ENCODE results near the gene CELF2. TPM values are rescaled to one million over a fixed set of nuclear protein-coding genes. Genes with fewer than 3 reads are reported as not detected.
"Not testable (repeated sequence)": the region's sequence is repeated elsewhere in the genome, so short reads cannot be mapped to it uniquely, and the experiment has no call there.

Gene CELF2
- total RNA-seq, 1 experiment from 2014 or later: 0.77 TPM

GRCh38 chr10:11170993-11171851 is 153.6 kb downstream of the CELF2 start:
- no peak for DNase-seq (ENCODE audit: low spot score)

- DNase-seq (ENCODE audit: low spot score): no peak
These were observed 155.4 kb downstream of the CELF2 start for GRCh38 chr10:11173042-11173441.

DNA sequence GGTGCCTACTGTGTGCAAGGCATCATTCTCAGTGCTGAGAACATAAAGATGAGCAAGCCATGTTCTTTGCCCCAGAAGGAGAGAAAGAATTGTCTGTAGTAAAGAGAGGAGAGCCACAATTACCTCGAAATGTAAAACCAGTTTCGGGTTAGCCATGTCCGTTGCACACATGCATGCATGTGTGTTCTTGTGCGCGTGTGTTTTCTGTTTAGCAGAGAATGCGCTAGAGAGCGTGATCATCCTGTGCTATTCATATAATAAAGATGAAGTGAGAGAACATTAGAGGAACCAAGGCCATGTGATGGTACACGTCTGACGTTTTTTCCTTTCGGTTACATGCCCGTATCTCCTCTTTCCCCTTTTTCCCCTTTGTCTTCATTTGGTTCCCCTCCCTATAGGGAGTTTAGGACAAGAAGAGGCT is 158.2 kb downstream of the CELF2 start:
- no peak for DNase-seq (ENCODE audit: low spot score)

DNA sequence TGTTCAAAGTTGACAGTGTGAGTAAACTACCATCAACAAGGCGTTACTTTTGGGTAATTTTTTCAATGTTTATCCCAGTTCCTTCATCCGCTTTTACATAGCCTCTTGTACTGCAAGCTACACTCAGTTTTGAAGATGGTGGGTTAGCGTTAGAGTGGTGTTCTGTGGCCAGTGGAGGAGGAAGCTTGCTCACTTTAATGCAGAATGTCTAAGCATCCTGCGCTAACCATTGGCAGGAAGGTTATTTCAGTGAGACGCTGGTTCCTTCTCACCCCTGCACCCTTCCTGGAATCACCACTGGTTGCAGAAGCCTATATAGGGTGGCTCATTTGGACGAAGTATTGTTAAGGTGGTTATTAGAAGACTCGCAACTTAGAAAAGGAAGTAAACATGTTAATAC is 159.1 kb downstream of the CELF2 start:
- DNase-seq (ENCODE audit: low spot score): no peak

- no peak for DNase-seq (ENCODE audit: low spot score)
These were observed 159.7 kb downstream of the CELF2 start for GRCh38 chr10:11177381-11177780.

DNA sequence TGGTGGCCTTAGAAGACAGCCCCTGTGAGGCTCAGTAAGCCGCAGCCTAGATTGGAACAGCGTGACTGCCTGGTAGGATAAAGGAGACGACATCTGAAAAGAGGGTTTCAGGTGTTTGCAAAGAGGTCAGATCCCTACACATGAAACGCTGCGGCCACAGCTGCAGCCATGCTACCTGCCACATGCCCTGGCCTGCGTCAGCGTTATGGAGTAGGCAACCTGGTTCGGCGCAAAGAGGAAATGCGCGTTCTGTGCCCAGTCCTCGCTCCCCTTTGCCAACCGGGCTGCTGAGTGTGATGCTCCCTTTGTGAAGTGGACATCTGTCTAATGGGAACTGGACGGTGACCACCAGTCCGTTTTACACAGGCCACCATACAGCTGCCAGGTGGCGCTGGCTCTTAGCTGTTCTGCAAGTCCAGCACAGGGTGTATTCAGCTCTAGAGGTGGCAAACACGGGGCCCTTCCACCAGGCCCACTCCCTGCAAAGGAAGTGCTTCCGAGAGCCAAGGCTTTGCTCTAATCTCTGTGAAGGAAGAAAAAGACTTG is 160.3 kb downstream of the CELF2 start:
- DNase-seq (ENCODE audit: low spot score): no peak

GRCh38 chr10:11178606-11179515 is 161.2 kb downstream of the CELF2 start:
- DNase-seq (ENCODE audit: low spot score): peak; percentile 4

- no peak for DNase-seq (ENCODE audit: low spot score)
These were observed 161.9 kb downstream of the CELF2 start for GRCh38 chr10:11179516-11180105.

GRCh38 chr10:11180228-11180627 is 162.6 kb downstream of the CELF2 start:
- no peak for DNase-seq (ENCODE audit: low spot score)

DNA sequence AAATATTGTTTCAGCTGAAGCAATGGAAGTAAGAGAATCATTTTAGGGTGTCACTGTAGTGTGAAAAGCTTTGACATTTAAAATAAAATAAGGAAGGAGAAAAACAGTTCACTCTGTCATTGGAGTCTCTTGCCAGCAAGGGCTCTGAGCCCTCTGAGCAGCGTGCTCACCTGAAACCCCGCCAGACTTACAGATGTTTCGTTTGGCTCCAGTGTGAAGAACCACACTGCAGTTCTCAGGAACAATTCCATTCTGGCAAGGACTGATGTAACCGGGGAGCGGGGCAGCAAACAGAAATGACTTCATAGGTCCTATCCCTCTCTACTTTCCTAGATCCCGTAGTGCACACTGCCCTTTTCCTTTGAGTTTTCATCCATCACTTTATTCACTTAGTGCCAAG is 164.3 kb downstream of the CELF2 start:
- DNase-seq (ENCODE audit: low spot score): no peak

DNA sequence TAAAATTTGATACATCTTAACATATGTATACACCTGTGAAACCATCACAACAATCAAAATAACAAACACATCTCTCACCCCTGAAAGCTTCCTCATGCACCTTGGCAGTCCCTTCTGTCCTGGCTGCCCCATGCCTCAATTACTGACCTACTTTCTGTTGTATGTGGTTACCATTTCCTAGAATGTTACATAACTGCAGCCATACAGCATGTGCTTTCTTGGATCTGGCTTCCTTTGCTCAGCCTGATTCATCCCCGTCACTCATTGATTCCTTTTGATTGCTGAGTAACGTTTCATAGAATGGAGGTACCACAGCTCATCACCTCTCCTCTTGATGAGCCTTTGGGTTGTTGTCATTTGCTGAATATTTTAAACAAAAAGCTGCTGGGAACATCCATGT is 165.3 kb downstream of the CELF2 start:
- no peak for DNase-seq (ENCODE audit: low spot score)

- DNase-seq (ENCODE audit: low spot score): no peak
These were observed 166.4 kb downstream of the CELF2 start for GRCh38 chr10:11184093-11184492.

DNA sequence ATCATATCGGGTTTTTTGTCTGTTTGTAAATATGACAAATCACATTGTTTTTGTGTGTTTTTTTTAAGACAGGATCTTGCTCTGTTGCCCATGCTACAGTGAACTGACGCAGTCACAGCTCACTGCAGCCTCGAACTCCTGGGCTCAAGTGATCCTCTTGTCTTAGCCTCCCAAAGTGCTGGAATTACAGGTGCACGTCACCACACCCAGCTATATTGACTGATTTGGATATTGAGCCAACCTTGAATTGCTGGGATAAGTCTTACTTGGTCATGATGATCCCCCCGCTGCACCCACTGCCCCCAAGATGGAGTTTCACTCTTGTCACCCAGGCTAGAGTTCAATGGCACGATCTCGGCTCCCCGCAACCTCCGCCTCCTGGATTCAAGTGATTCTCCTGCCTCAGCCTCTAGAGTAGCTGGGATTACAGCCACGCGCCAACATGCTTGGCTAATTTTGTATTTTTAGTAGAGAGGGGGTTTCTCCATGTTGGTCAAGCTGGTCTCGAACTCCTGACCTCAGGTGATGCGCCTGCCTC is 167.5 kb downstream of the CELF2 start:
- DNase-seq (ENCODE audit: low spot score): not testable (repeated sequence)

- no peak for DNase-seq (ENCODE audit: low spot score)
These were observed 168.7 kb downstream of the CELF2 start for GRCh38 chr10:11186374-11186773.

DNA sequence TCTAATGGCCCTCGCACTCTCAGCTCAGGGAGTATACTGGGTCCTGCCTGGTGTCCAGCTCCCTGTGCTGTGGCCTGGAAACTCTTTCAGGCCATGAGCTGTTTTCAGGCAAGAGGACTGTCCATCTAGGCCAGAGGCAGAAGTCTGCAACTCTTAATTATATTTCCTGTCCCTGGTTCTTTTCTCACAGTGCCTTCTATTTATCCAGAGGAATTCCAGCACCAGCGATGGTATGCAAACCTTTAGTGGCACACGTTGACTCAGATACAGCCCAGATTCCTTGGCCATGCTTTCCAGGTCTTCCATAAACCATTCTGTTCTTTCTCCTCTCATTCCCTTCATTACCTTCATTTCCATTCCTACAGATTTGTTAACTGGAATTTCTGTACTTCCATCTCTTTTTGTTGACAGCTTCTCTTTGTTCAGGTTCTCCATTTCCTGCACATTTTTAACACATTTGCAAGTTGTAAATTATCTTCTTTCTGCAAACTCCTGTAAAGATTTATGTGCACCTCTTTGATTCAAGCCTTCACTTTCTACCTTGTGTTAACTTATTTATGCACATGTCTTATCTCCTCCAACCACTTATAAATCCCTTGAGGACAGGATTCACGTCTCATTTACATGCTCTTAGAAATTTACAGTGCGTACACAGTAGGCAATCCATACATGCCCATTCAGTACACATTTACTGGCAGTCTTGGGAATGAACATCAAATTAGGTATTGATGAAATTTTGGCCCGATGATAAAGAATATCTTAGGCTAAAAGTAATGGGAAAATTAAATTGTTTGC is 172.1 kb downstream of the CELF2 start:
- no peak for DNase-seq (ENCODE audit: low spot score)

DNA sequence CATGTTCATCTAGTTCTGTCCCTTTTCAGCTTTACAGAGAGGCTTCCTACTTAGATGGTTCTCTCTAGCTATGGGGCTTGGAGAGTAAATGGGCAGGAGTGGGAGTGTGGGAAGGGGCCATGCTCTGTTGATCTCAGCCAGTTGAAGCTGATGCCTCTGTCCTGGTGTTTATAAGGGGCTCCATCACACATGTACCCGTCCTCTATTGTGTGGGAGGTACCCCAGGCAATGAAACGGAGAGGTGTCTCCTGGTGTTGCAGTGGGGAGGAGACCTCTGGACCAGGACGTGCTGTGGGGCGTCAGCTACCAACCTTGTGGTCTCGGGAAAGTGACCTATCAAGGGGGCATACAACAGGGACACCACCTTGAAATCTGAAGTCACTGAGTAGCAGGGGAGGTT is 173.5 kb downstream of the CELF2 start:
- no peak for DNase-seq (ENCODE audit: low spot score)

- DNase-seq (ENCODE audit: low spot score): no peak
These were observed 174.0 kb downstream of the CELF2 start for GRCh38 chr10:11191678-11192077.

DNA sequence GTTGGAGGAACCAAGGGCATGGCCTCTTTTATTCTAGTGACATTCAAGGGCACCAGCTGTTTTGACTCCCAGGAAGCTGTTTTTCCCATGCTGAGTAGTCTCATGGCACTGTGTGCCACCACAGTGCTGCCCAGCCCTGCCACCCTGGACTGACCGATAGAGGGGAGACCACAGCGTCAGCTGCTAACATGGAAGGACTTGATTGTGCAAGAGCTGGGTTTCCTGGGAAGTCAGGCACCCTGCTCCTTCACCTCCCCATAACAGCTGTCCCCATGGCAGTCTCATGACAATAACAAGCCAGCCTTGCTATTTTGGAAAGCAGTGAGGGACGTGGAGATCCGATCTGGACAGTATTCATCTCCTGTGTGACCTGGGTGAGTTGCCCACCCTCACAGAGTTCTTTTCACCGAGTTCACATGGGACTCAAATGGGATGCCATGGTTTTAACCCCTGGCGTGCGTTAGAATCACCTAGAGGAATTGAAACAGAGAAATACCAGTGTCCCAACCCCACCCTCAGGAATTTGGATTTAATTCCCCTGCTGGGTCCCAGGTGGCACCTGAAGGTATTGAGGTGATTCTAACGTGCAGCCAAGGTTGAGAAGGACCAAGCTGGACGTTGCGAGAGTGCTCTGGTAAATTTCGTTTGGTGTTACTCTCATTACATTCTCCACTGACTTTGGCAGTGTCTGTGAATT is 174.8 kb downstream of the CELF2 start:
- no peak for DNase-seq (ENCODE audit: low spot score)

- no peak for DNase-seq (ENCODE audit: low spot score)
These were observed 175.4 kb downstream of the CELF2 start for GRCh38 chr10:11193001-11193551.
